GM12878 (cell line): ENCODE data around the gene TMSB4X. TPM values are rescaled to one million over a fixed set of nuclear protein-coding genes. Genes with fewer than 3 reads are reported as not detected.

Experiments used
- ATAC-seq: fragments of 200-7000 bp; cut with Tn5 transposase; 3 replicates; pipeline ENCODE4 v1.9.1; 2020; ENCODE audit warnings: mild to moderate bottlenecking, moderate library complexity
- BruUV-seq: library from RNA; stranded (reverse); fragments of 400-500 nt; replicated peaks from 2 replicates; lab custom pipeline; 2021; lab: Mats Ljungman, UMichigan
- CTCF ChIA-PET: fragments of 300-600 bp; sonication (Branson Sonifier 250); formaldehyde crosslinking; extraction: SDS; loops from one replicate; lab custom pipeline; 2021; ENCODE audit warnings: inconsistent platforms; lab: Yijun Ruan, JAX
- POLR2A ChIA-PET: fragments of 350-600 bp; formaldehyde crosslinking; extraction: SDS; loops from one replicate; lab custom pipeline; 2021; ENCODE audit warnings: inconsistent platforms; lab: Charles Lee
- RAD21 ChIA-PET: fragments of 300-600 bp; sonication (Branson Sonifier 250); formaldehyde crosslinking; loops from one replicate; lab custom pipeline; 2023; ENCODE audit warnings: antibody characterized with exemption; ENCODE audit not compliant: unreplicated experiment; lab: Charles Lee
- SMC1A ChIA-PET: fragments of 300-600 bp; sonication (Branson Sonifier 250); formaldehyde crosslinking; loops from one replicate; lab custom pipeline; 2023; ENCODE audit not compliant: unreplicated experiment, uncharacterized antibody; lab: Charles Lee
- DNase-seq: peaks from one replicate; pipeline ENCODE4 v3.0.0-alpha.2; 2011; ENCODE audit warnings: low read depth, low spot score
- FAIRE-seq: peaks from 3 replicates; lab custom pipeline; 2011; peaks lifted over from hg19 to GRCh38; lab: Jason Lieb, UNC
- H2AFZ ChIP-seq: 2 replicates; pipeline ENCODE4 v1.6.0; 2011; ENCODE audit warnings: low read depth, low read length, control low read depth; ENCODE audit not compliant: control insufficient read depth
- H3K27ac ChIP-seq: 2 replicates; pipeline ENCODE4 v1.5.1; 2011; ENCODE audit warnings: control low read depth; ENCODE audit not compliant: control insufficient read depth, insufficient read depth
- H3K27me3 ChIP-seq, 2 experiments: replicated peaks in 1 of 2; 2 replicates each; pipeline versions ENCODE4 v1.6.0 to v1.6.1; 2011; ENCODE audit warnings: low read length in 1 of 2; ENCODE audit not compliant: control insufficient read depth in 2 of 2, insufficient read depth in 2 of 2
- H3K36me3 ChIP-seq, 2 experiments: 2 replicates each; pipeline ENCODE4 v1.5.1; 2011; ENCODE audit warnings: low read length in 1 of 2; ENCODE audit not compliant: control insufficient read depth in 2 of 2, insufficient read depth in 2 of 2
- H3K4me1 ChIP-seq: 2 replicates; pipeline ENCODE4 v1.6.1; 2011; ENCODE audit warnings: mild to moderate bottlenecking, low read length, moderate library complexity, mixed read lengths; ENCODE audit not compliant: control insufficient read depth, insufficient read depth
- H3K4me2 ChIP-seq: 2 replicates; pipeline ENCODE4 v1.6.0; 2011; ENCODE audit warnings: control low read depth; ENCODE audit not compliant: control insufficient read depth, insufficient read depth
- H3K4me3 ChIP-seq: fragments of 200-600 bp; sonication (generic); 2 replicates; pipeline ENCODE4 v1.5.1; 2016
- H3K79me2 ChIP-seq: 2 replicates; pipeline ENCODE4 v1.6.0; 2011; ENCODE audit warnings: low read length; ENCODE audit not compliant: control insufficient read depth, insufficient read depth
- H3K9ac ChIP-seq: 2 replicates; pipeline ENCODE4 v1.8.0; 2011; ENCODE audit warnings: low read length, control low read depth, mixed read lengths; ENCODE audit not compliant: control insufficient read depth, insufficient read depth
- H3K9me3 ChIP-seq: replicated peaks from 3 replicates; pipeline ENCODE4 v1.5.1; 2011; ENCODE audit warnings: mild to moderate bottlenecking, low read length; ENCODE audit not compliant: control insufficient read depth, insufficient read depth
- H4K20me1 ChIP-seq: 2 replicates; pipeline ENCODE4 v1.6.0; 2011; ENCODE audit not compliant: control insufficient read depth, insufficient read depth
- ASH2L ChIP-seq: fragments of 300-600, 200-600 bp; sonication (generic); IDR thresholded peaks from 2 replicates; pipeline ENCODE4 v1.6.1; 2017; ENCODE audit warnings: low read depth, mild to moderate bottlenecking, borderline replicate concordance
- ATF7 ChIP-seq: fragments of 450-650 bp; IDR thresholded peaks from 2 replicates; pipeline ENCODE4 v1.6.1; 2016; ENCODE audit warnings: low read depth, mild to moderate bottlenecking
- BCL11A ChIP-seq: IDR thresholded peaks from 2 replicates; pipeline ENCODE4 v1.6.1; 2011; ENCODE audit warnings: low read depth, low read length
- CBX3 ChIP-seq: fragments of 200-600 bp; sonication (generic); IDR thresholded peaks from 2 replicates; pipeline ENCODE4 v1.6.1; 2016; ENCODE audit warnings: low read depth, borderline replicate concordance
- EP300 ChIP-seq, 2 experiments: fragments of 150-350 bp in 1 of 2; IDR thresholded peaks; 2 replicates each; pipeline ENCODE4 v1.6.1; 2011 to 2012; ENCODE audit warnings: low read depth in 2 of 2, low read length in 2 of 2, borderline replicate concordance in 1 of 2, improper control_type of control experiment in 1 of 2, inconsistent platforms in 1 of 2; ENCODE audit not compliant: control insufficient read depth in 1 of 2
- HDGF ChIP-seq: fragments of 450-650 bp; IDR thresholded peaks from 2 replicates; pipeline ENCODE4 v1.6.1; 2016; ENCODE audit warnings: antibody characterized with exemption
- IRF4 ChIP-seq: IDR thresholded peaks from 2 replicates; pipeline ENCODE4 v1.6.1; 2011; ENCODE audit warnings: low read depth, low read length
- MTA3 ChIP-seq: IDR thresholded peaks from 2 replicates; pipeline ENCODE4 v1.6.1; 2012; ENCODE audit warnings: low read length, inconsistent platforms, borderline replicate concordance
- NFIC ChIP-seq: IDR thresholded peaks from 2 replicates; pipeline ENCODE4 v1.6.1; 2012; ENCODE audit warnings: low read depth, mild to moderate bottlenecking, inconsistent platforms, low read length, moderate library complexity
- NFYA ChIP-seq: IDR thresholded peaks from 2 replicates; pipeline ENCODE4 v1.6.1; 2011; ENCODE audit warnings: low read depth, mild to moderate bottlenecking, low read length, improper control_type of control experiment, borderline replicate concordance
- POLR2AphosphoS5 ChIP-seq: IDR thresholded peaks from 2 replicates; pipeline ENCODE4 v1.6.1; 2011; ENCODE audit warnings: mild to moderate bottlenecking, low read length, inconsistent platforms
- POU2F2 ChIP-seq: IDR thresholded peaks from 3 replicates; pipeline ENCODE4 v1.6.1; 2011; ENCODE audit warnings: low read depth, mild to moderate bottlenecking, low read length, borderline replicate concordance
- RAD21 ChIP-seq: IDR thresholded peaks from 2 replicates; pipeline ENCODE4 v1.6.1; 2011; ENCODE audit warnings: mild to moderate bottlenecking, low read depth, low read length, moderate library complexity; ENCODE audit not compliant: insufficient read depth
- RUNX3 ChIP-seq: IDR thresholded peaks from 2 replicates; pipeline ENCODE4 v1.6.1; 2012; ENCODE audit warnings: low read length, inconsistent platforms
- SPI1 ChIP-seq: IDR thresholded peaks from 2 replicates; pipeline ENCODE4 v1.6.1; 2011; ENCODE audit warnings: low read depth, mild to moderate bottlenecking, low read length, moderate library complexity, borderline replicate concordance; ENCODE audit not compliant: insufficient read depth
- YBX1 ChIP-seq: fragments of 450-650 bp; IDR thresholded peaks from 2 replicates; pipeline ENCODE4 v1.6.1; 2016; ENCODE audit warnings: antibody characterized with exemption
- ZNF622 ChIP-seq: fragments of 450-650 bp; IDR thresholded peaks from 2 replicates; pipeline ENCODE4 v1.6.1; 2017; ENCODE audit warnings: mild to moderate bottlenecking, inconsistent platforms
- WGBS: methylation state at CpG from one replicate; pipeline ENCODE4 v1.1.6; 2016; ENCODE audit warnings: low lambda C conversion rate; ENCODE audit not compliant: insufficient replicate concordance, insufficient coverage; ENCODE audit errors: missing lambda C conversion rate; 5-methylcytosine and 5-hydroxymethylcytosine counted together
- in situ Hi-C: fragments of 300-500 bp; cut with MboI; formaldehyde crosslinking; loops from 9 replicates; pipeline ENCODE4 v1.14.3; 2018; ENCODE audit warnings: mixed read lengths
- intact Hi-C: fragments of 100-400 bp; cut with micrococcal nuclease; formaldehyde crosslinking; loops from one replicate; pipeline ENCODE4 v1.14.2; 2022; ENCODE audit not compliant: unreplicated experiment
- polyA plus RNA-seq, 11 experiments: library from polyadenylated mRNA; depleted of rRNA in 4 of 11; unstranded in 6 of 11; stranded (reverse) in 5 of 11; fragments of >200 nt; fragmentation: Nextera tagmentation in 4 of 11; fragmentation: Illumina TruSeq in 1 of 11; extraction: Ambion mirVana in 4 of 11; extraction: Trizol in 1 of 11; gene quantifications; 1 replicate in 1 of 11; 2 replicates in 10 of 11; pipeline versions ENCODE4 v1.2.1 to v1.2.3, GENCODE V29; 2011 to 2016; ENCODE audit warnings: inconsistent platforms in 2 of 11, missing spikeins in 2 of 11, low read depth in 1 of 11
- total RNA-seq, 4 experiments: library from RNA; depleted of rRNA in 3 of 4; stranded (reverse); fragments of >200 nt in 3 of 4; fragmentation: Illumina TruSeq in 1 of 4; extraction: Trizol in 1 of 4; gene quantifications; 2 replicates each; pipeline versions ENCODE4 v1.2.1 to v1.2.3, GENCODE V29; 2013 to 2021
- TF ChIP-seq, protein P1 (sequence below): fragments of 450-650 bp; IDR thresholded peaks from 2 replicates; pipeline ENCODE4 v1.6.1; 2017; ENCODE audit warnings: low read depth, mild to moderate bottlenecking, moderate library complexity
- TF ChIP-seq, protein P2 (sequence below): IDR thresholded peaks from 2 replicates; pipeline ENCODE4 v1.6.1; 2012; ENCODE audit warnings: low read depth, low read length, improper control_type of control experiment
- TF ChIP-seq, protein P3 (sequence below): IDR thresholded peaks from 2 replicates; pipeline ENCODE4 v1.6.1; 2012; ENCODE audit warnings: low read length, inconsistent platforms

Gene TMSB4X
- total and polyA plus RNA-seq, 10 of the 15 experiments (the other 5 are each of a cell fraction or from before 2014, with no cell fraction given) = 13,924 to 37,234 (median 23,705) TPM

DNA sequence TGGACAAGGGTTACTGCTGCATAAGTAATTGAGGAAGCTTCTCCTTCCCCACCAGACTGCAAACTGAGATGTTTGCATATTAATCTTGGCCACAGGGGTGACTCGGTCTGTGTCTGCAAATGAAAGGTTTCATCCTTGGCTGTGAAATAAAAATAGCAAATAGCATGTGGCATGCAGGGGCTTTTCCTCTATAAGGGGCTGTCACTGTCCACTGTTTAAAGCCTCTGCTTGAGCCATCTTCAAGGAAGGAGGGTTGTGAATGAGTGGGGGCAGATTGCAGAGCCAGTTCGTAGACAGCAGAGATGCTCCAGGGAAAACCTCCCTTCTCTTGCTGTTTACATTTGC lies 33.3 kb downstream of the TMSB4X start:
- SMC1A ChIA-PET = interaction anchor here (0.7 to 25.1 kb wide), 15 partner anchors 9 to 480 kb away, joined by 3 to 847 read pairs (median 13); partner anchors contain the start of gene TMSB4X
- BruUV-seq = no TSS peak
- Histone ChIP-seq H3K4me3 (peak overlapping the region; percentile 35; the same call in 1 of the 2 replicates), H3K79me2 (no peaks in the 10 kb centered on the region; the same call in none of the 2 replicates), H2AFZ (no peak overlapping the region), H3K9ac (peak overlapping the region; percentile 75), H3K4me1 (peaks cover 72% of the 10 kb centered on the region), H3K27ac (peak overlapping the region; percentile 91), H3K4me2 (peak overlapping the region; percentile 93), H4K20me1 (no peaks in the 10 kb centered on the region), H3K9me3 (no peaks in the 10 kb centered on the region), H3K36me3 (no peaks in the 10 kb centered on the region), H3K27me3 (no peaks in the 10 kb centered on the region)
- CTCF ChIA-PET = interaction anchor here (0.7 to 12.2 kb wide), 11 partner anchors 14 to 480 kb away, joined by 3 to 123 read pairs (median 9); no protein-coding TSS in a partner anchor
- RAD21 ChIA-PET = interaction anchor here (0.8 to 22.5 kb wide), 11 partner anchors 16 to 249 kb away, joined by 3 to 689 read pairs (median 38); partner anchors contain the start of gene TMSB4X
- WGBS = 3% methylated on average over 2 of the region's 2 CpGs
- FAIRE-seq (peak; percentile 44), DNase-seq (no peak), ATAC-seq (peak; percentile 54)
- in situ Hi-C loops = no loop called here
- POLR2A ChIA-PET = interaction anchor here (0.6 to 17.2 kb wide), 13 partner anchors 11 to 76 kb away, joined by 3 to 280 read pairs (median 4); no protein-coding TSS in a partner anchor
- intact Hi-C loops = loop anchor here (2.0 to 10.0 kb wide), 2 partner anchors 157 to 249 kb away; no protein-coding TSS in a partner anchor
- TF ChIP-seq CBX3 = no peak
- no peak for TF ChIP-seq MTA3
- no peak for TF ChIP-seq HDGF
- 0 out of 2 replicates have a peak, but pooled peaks have one; percentile 7 for TF ChIP-seq ATF7
- no peak; the same call in 1 of the 2 replicates for TF ChIP-seq NFIC
- no peak for TF ChIP-seq NFYA
- TF ChIP-seq, protein P1, sequence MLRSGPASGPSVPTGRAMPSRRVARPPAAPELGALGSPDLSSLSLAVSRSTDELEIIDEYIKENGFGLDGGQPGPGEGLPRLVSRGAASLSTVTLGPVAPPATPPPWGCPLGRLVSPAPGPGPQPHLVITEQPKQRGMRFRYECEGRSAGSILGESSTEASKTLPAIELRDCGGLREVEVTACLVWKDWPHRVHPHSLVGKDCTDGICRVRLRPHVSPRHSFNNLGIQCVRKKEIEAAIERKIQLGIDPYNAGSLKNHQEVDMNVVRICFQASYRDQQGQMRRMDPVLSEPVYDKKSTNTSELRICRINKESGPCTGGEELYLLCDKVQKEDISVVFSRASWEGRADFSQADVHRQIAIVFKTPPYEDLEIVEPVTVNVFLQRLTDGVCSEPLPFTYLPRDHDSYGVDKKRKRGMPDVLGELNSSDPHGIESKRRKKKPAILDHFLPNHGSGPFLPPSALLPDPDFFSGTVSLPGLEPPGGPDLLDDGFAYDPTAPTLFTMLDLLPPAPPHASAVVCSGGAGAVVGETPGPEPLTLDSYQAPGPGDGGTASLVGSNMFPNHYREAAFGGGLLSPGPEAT = peak; percentile 68
- 0 out of 2 replicates have a peak, but pooled peaks have one; percentile 33 for TF ChIP-seq POLR2AphosphoS5
- peak in 1 of 2 experiments; percentile 48; a peak in 1 of 4 replicates for TF ChIP-seq EP300 (IDR thresholded peaks at IDR 0.05; ENCODE audit: borderline replicate concordance in 1 of 2, control insufficient read depth in 1 of 2, low read depth in 2 of 2, low read length in 2 of 2)
- peak; percentile 98; the same call in 2 of the 3 replicates for TF ChIP-seq POU2F2
- peak; percentile 25; the same call in 1 of the 2 replicates for TF ChIP-seq SPI1
- 0 out of 2 replicates have a peak, but pooled peaks have one; percentile 13 for TF ChIP-seq RAD21
- TF ChIP-seq, protein P2, sequence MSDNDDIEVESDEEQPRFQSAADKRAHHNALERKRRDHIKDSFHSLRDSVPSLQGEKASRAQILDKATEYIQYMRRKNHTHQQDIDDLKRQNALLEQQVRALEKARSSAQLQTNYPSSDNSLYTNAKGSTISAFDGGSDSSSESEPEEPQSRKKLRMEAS = no peak; the same call in 1 of the 2 replicates
- no peak for TF ChIP-seq ZNF622
- TF ChIP-seq ASH2L = no peak
- TF ChIP-seq YBX1 = no peak
- peak; percentile 33 for TF ChIP-seq RUNX3
- TF ChIP-seq, protein P3, sequence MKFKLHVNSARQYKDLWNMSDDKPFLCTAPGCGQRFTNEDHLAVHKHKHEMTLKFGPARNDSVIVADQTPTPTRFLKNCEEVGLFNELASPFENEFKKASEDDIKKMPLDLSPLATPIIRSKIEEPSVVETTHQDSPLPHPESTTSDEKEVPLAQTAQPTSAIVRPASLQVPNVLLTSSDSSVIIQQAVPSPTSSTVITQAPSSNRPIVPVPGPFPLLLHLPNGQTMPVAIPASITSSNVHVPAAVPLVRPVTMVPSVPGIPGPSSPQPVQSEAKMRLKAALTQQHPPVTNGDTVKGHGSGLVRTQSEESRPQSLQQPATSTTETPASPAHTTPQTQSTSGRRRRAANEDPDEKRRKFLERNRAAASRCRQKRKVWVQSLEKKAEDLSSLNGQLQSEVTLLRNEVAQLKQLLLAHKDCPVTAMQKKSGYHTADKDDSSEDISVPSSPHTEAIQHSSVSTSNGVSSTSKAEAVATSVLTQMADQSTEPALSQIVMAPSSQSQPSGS = 0 out of 2 replicates have a peak, but pooled peaks have one; percentile 51
- TF ChIP-seq BCL11A = 0 out of 2 replicates have a peak, but pooled peaks have one; percentile 52
- 0 out of 2 replicates have a peak, but pooled peaks have one; percentile 6 for TF ChIP-seq IRF4
